Measurements from ENCODE around the gene CEP63. TPM values are rescaled to one million over a fixed set of nuclear protein-coding genes. Genes with fewer than 3 reads are reported as not detected.

CEP63 gene
- total and polyA plus RNA-seq, 9 donors, result 22.3 to 40.1 (median 35.5) TPM

- Histone ChIP-seq H3K9me3 (replicated peaks; ENCODE audit: control insufficient read depth, low read depth, low read length) (peaks cover 17% of the 10 kb centered on the region), H3K4me3 (ENCODE audit: low read length) (no peak overlapping the region), H3K27ac (ENCODE audit: low read length) (no peak overlapping the region), H3K36me3 (ENCODE audit: control insufficient read depth, insufficient read depth, low read length) (peaks cover 4% of the 10 kb centered on the region), H3K27me3 (ENCODE audit: control insufficient read depth, insufficient read depth, low read length) (no peaks in the 10 kb centered on the region), H3K4me1 (ENCODE audit: control insufficient read depth, insufficient read depth, low read length) (no peaks in the 10 kb centered on the region)
- DNase-seq, result no peak
- no CpG with 5 or more reads among the region's 1 CpG for WGBS (ENCODE audit: insufficient coverage)
Measured at GRCh38 chr3:134503266-134503665, 17.4 kb downstream of the CEP63 start.

- no CpG with 5 or more reads among the region's 3 CpGs for WGBS (ENCODE audit: insufficient coverage)
- Histone ChIP-seq H3K9me3 (replicated peaks; ENCODE audit: control insufficient read depth, low read depth, low read length) (peaks cover 17% of the 10 kb centered on the region), H3K27me3 (ENCODE audit: control insufficient read depth, insufficient read depth, low read length) (no peaks in the 10 kb centered on the region), H3K4me3 (ENCODE audit: low read length) (no peak overlapping the region), H3K4me1 (ENCODE audit: control insufficient read depth, insufficient read depth, low read length) (no peaks in the 10 kb centered on the region), H3K27ac (ENCODE audit: low read length) (no peak overlapping the region), H3K36me3 (ENCODE audit: control insufficient read depth, insufficient read depth, low read length) (peaks cover 8% of the 10 kb centered on the region)
- no peak for DNase-seq
Measured at GRCh38 chr3:134504132-134504531, 18.3 kb downstream of the CEP63 start.

- H3K27ac ChIP-seq (ENCODE audit: low read length), result no peak overlapping the region
- no peaks in the 10 kb centered on the region for H3K4me1 ChIP-seq (ENCODE audit: control insufficient read depth, insufficient read depth, low read length)
- H3K9me3 ChIP-seq (replicated peaks; ENCODE audit: control insufficient read depth, low read depth, low read length), result peaks cover 17% of the 10 kb centered on the region
- peaks cover 13% of the 10 kb centered on the region for H3K36me3 ChIP-seq (ENCODE audit: control insufficient read depth, insufficient read depth, low read length)
- DNase-seq, result no peak
- no peak overlapping the region for H3K4me3 ChIP-seq (ENCODE audit: low read length)
- WGBS (ENCODE audit: insufficient coverage), result 75% methylated on average over 3 of the region's 3 CpGs
- H3K27me3 ChIP-seq (ENCODE audit: control insufficient read depth, insufficient read depth, low read length), result no peaks in the 10 kb centered on the region
Measured at GRCh38 chr3:134505485-134505884, 19.6 kb downstream of the CEP63 start.

GRCh38 chr3:134511500-134511899 is 25.6 kb downstream of the CEP63 start:
- no CpG with 5 or more reads among the region's 2 CpGs for WGBS (ENCODE audit: insufficient coverage)
- Histone ChIP-seq H3K36me3 (ENCODE audit: control insufficient read depth, insufficient read depth, low read length) (peaks cover 16% of the 10 kb centered on the region), H3K27ac (ENCODE audit: low read length) (no peak overlapping the region)

GRCh38 chr3:134516905-134517304 is 31.0 kb downstream of the CEP63 start:
- 17% methylated on average over 2 of the region's 3 CpGs for WGBS (ENCODE audit: insufficient coverage)
- no peak overlapping the region for H3K4me3 ChIP-seq (ENCODE audit: low read length)
- DNase-seq, result peak; percentile 34
- H3K27me3 ChIP-seq (ENCODE audit: control insufficient read depth, insufficient read depth, low read length), result no peaks in the 10 kb centered on the region
- H3K9me3 ChIP-seq (replicated peaks; ENCODE audit: control insufficient read depth, low read depth, low read length), result peaks cover 2% of the 10 kb centered on the region
- H3K27ac ChIP-seq (ENCODE audit: low read length), result no peak overlapping the region
- H3K4me1 ChIP-seq (ENCODE audit: control insufficient read depth, insufficient read depth, low read length), result no peaks in the 10 kb centered on the region
- peaks cover 3% of the 10 kb centered on the region for H3K36me3 ChIP-seq (ENCODE audit: control insufficient read depth, insufficient read depth, low read length)

More at GRCh38 chr3:134511500-134511899, 25.6 kb downstream of the CEP63 start:
- no peak for DNase-seq
- no peaks in the 10 kb centered on the region for H3K27me3 ChIP-seq (ENCODE audit: control insufficient read depth, insufficient read depth, low read length)
- H3K9me3 ChIP-seq (replicated peaks; ENCODE audit: control insufficient read depth, low read depth, low read length), result no peaks in the 10 kb centered on the region
- H3K4me3 ChIP-seq (ENCODE audit: low read length), result no peak overlapping the region
- H3K4me1 ChIP-seq (ENCODE audit: control insufficient read depth, insufficient read depth, low read length), result no peaks in the 10 kb centered on the region

GRCh38 chr3:134517791-134518190 is 31.9 kb downstream of the CEP63 start:
- Histone ChIP-seq H3K27ac (ENCODE audit: low read length) (no peak overlapping the region), H3K4me3 (ENCODE audit: low read length) (no peak overlapping the region)

GRCh38 chr3:134522541-134522940 is 36.7 kb downstream of the CEP63 start:
- Histone ChIP-seq H3K36me3 (ENCODE audit: control insufficient read depth, insufficient read depth, low read length) (no peaks in the 10 kb centered on the region), H3K27ac (ENCODE audit: low read length) (no peak overlapping the region), H3K4me1 (ENCODE audit: control insufficient read depth, insufficient read depth, low read length) (no peaks in the 10 kb centered on the region), H3K4me3 (ENCODE audit: low read length) (no peak overlapping the region), H3K9me3 (replicated peaks; ENCODE audit: control insufficient read depth, low read depth, low read length) (peaks cover 30% of the 10 kb centered on the region), H3K27me3 (ENCODE audit: control insufficient read depth, insufficient read depth, low read length) (no peaks in the 10 kb centered on the region)
- WGBS (ENCODE audit: insufficient coverage), result no CpG with 5 or more reads among the region's 6 CpGs
- DNase-seq, result no peak

More at GRCh38 chr3:134517791-134518190, 31.9 kb downstream of the CEP63 start:
- no peak for DNase-seq
- H3K9me3 ChIP-seq (replicated peaks; ENCODE audit: control insufficient read depth, low read depth, low read length), result peaks cover 5% of the 10 kb centered on the region
- peaks cover 3% of the 10 kb centered on the region for H3K36me3 ChIP-seq (ENCODE audit: control insufficient read depth, insufficient read depth, low read length)
- H3K27me3 ChIP-seq (ENCODE audit: control insufficient read depth, insufficient read depth, low read length), result no peaks in the 10 kb centered on the region
- H3K4me1 ChIP-seq (ENCODE audit: control insufficient read depth, insufficient read depth, low read length), result no peaks in the 10 kb centered on the region

GRCh38 chr3:134525293-134525692 is 39.4 kb downstream of the CEP63 start:
- Histone ChIP-seq H3K4me3 (ENCODE audit: low read length) (no peak overlapping the region), H3K4me1 (ENCODE audit: control insufficient read depth, insufficient read depth, low read length) (no peaks in the 10 kb centered on the region), H3K27me3 (ENCODE audit: control insufficient read depth, insufficient read depth, low read length) (no peaks in the 10 kb centered on the region), H3K36me3 (ENCODE audit: control insufficient read depth, insufficient read depth, low read length) (no peaks in the 10 kb centered on the region), H3K9me3 (replicated peaks; ENCODE audit: control insufficient read depth, low read depth, low read length) (peaks cover 27% of the 10 kb centered on the region), H3K27ac (ENCODE audit: low read length) (no peak overlapping the region)
- no peak for DNase-seq

- H3K27me3 ChIP-seq (ENCODE audit: control insufficient read depth, insufficient read depth, low read length), result no peaks in the 10 kb centered on the region
- no peaks in the 10 kb centered on the region for H3K4me1 ChIP-seq (ENCODE audit: control insufficient read depth, insufficient read depth, low read length)
- H3K36me3 ChIP-seq (ENCODE audit: control insufficient read depth, insufficient read depth, low read length), result no peaks in the 10 kb centered on the region
- H3K9me3 ChIP-seq (replicated peaks; ENCODE audit: control insufficient read depth, low read depth, low read length), result peaks cover 27% of the 10 kb centered on the region
- no peak overlapping the region for H3K27ac ChIP-seq (ENCODE audit: low read length)
- DNase-seq, result no peak
- no peak overlapping the region for H3K4me3 ChIP-seq (ENCODE audit: low read length)
- no CpG with 5 or more reads among the region's 1 CpG for WGBS (ENCODE audit: insufficient coverage)
Measured at GRCh38 chr3:134526319-134526718, 40.5 kb downstream of the CEP63 start.

- DNase-seq, result no peak
- no peak overlapping the region for H3K27ac ChIP-seq (ENCODE audit: low read length)
- no peaks in the 10 kb centered on the region for H3K27me3 ChIP-seq (ENCODE audit: control insufficient read depth, insufficient read depth, low read length)
- no peaks in the 10 kb centered on the region for H3K4me1 ChIP-seq (ENCODE audit: control insufficient read depth, insufficient read depth, low read length)
- H3K4me3 ChIP-seq (ENCODE audit: low read length), result no peak overlapping the region
- 93% methylated on average over 3 of the region's 4 CpGs for WGBS (ENCODE audit: insufficient coverage)
- H3K9me3 ChIP-seq (replicated peaks; ENCODE audit: control insufficient read depth, low read depth, low read length), result peaks cover 27% of the 10 kb centered on the region
- H3K36me3 ChIP-seq (ENCODE audit: control insufficient read depth, insufficient read depth, low read length), result no peaks in the 10 kb centered on the region
Measured at GRCh38 chr3:134527037-134527436, 41.2 kb downstream of the CEP63 start.

- 97% methylated on average over 7 of the region's 7 CpGs for WGBS (ENCODE audit: insufficient coverage)
Measured at GRCh38 chr3:134527538-134528186, 41.8 kb downstream of the CEP63 start.

More at GRCh38 chr3:134527538-134528186, 41.8 kb downstream of the CEP63 start:
- H3K27ac ChIP-seq (ENCODE audit: low read length), result no peak overlapping the region
- H3K36me3 ChIP-seq (ENCODE audit: control insufficient read depth, insufficient read depth, low read length), result no peaks in the 10 kb centered on the region
- H3K27me3 ChIP-seq (ENCODE audit: control insufficient read depth, insufficient read depth, low read length), result no peaks in the 10 kb centered on the region
- no peak overlapping the region for H3K4me3 ChIP-seq (ENCODE audit: low read length)
- H3K4me1 ChIP-seq (ENCODE audit: control insufficient read depth, insufficient read depth, low read length), result no peaks in the 10 kb centered on the region
- DNase-seq, result no peak
- H3K9me3 ChIP-seq (replicated peaks; ENCODE audit: control insufficient read depth, low read depth, low read length), result peaks cover 26% of the 10 kb centered on the region
